SK-MEL-5 (cell line): Measurements from ENCODE around the gene AKAP14. TPM values are rescaled to one million over a fixed set of nuclear protein-coding genes. Genes with fewer than 3 reads are reported as not detected.
"Not testable (repeated sequence)": the region's sequence is repeated elsewhere in the genome, so short reads cannot be mapped to it uniquely, and the experiment has no call there.

Source experiments
- DNase-seq: peaks from one replicate; pipeline ENCODE4 v3.0.0-alpha.2; 2016; ENCODE audit warnings: low read depth, low spot score
- in situ Hi-C: cut with HindIII; loops from 2 replicates; pipeline ENCODE4 v1.10.0; 2016; ENCODE audit warnings: low sequenced_read_pairs, high pct_unique_total_duplicates, low pct_unique_long_range_greater_than_20kb
- total RNA-seq: library from RNA; depleted of rRNA; stranded (reverse); fragments of >200 nt; shearing (Covaris generic); gene quantifications from 2 replicates; pipeline ENCODE4 v1.2.3, GENCODE V29; 2014

AKAP14 gene
- total RNA-seq, 1 experiment from 2014 or later: not detected

GRCh38 chrX:119916310-119916709, 20.6 kb downstream of the AKAP14 start:
- in situ Hi-C loops: no loop called here
- DNase-seq: no peak

- in situ Hi-C loops: no loop called here
Measured at GRCh38 chrX:119917877-119918276, 22.2 kb downstream of the AKAP14 start.

GRCh38 chrX:119919835-119920585, 24.3 kb downstream of the AKAP14 start:
- no peak for DNase-seq
- in situ Hi-C loops: no loop called here

More at GRCh38 chrX:119917877-119918276, 22.2 kb downstream of the AKAP14 start:
- no peak for DNase-seq

DNA sequence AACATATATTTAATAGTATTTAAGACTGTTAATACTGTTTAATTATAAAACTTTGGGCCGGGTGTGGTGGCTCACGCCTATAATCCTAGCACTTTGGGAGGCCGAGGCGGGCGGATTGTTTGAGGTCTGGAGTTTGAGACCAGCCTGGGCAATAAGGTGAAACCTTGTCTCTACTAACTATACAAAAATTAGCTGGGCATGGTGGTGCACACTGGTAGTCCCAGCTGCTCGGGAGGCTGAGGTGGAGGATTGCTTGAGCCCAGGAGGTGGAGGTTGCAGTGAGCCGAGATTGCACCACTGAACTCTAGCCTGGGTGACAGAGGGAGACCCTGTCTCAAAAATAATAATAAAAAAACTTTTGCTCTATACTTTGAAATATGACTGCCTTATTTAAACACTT, 26.7 kb downstream of the AKAP14 start:
- DNase-seq, in situ Hi-C loops: not testable (repeated sequence)

GRCh38 chrX:119935215-119935874, 39.7 kb downstream of the AKAP14 start:
- no peak for DNase-seq
- in situ Hi-C loops: no loop called here

DNA sequence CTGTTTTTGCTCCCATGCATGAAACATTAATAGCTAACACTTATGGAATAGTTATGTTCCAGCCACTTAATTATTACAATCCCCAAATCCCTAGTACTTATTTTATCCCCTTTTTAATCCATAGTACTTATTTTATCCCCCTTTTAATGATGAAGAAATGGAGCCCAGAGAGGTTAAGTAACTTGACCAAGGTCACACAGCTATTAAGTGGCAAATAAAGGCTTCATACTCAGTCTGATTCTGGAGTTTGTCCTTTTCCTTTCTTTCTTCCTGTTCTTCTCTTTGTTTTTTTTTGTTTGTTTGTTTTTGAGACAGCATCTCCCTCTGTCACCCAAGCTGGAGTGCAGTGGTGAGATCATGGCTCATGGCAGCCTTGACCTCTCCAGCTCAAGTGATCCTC, 45.6 kb downstream of the AKAP14 start:
- DNase-seq: no peak
- in situ Hi-C loops: no loop called here

- in situ Hi-C loops: no loop called here
Measured at GRCh38 chrX:119942173-119942819, 46.6 kb downstream of the AKAP14 start.

DNA sequence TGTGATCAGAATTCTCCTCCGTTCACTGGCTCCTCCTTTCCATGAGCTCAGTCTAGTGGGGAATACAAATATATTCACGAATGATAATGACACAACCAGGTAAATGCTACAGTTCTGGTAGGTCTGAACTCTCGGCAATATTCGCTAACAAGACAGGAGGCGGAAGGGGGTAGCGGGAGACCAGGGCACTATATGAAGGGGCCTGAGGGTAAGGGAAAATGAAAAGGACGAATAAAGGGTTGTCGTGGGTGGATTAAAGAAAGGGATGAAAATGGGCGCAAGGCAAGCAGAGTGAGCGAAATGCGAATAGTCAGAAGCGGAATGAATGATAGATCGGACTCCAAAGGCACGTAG, 47.1 kb downstream of the AKAP14 start:
- in situ Hi-C loops: no loop called here
- DNase-seq: peak; percentile 0

More at GRCh38 chrX:119942173-119942819, 46.6 kb downstream of the AKAP14 start:
- no peak for DNase-seq

DNA sequence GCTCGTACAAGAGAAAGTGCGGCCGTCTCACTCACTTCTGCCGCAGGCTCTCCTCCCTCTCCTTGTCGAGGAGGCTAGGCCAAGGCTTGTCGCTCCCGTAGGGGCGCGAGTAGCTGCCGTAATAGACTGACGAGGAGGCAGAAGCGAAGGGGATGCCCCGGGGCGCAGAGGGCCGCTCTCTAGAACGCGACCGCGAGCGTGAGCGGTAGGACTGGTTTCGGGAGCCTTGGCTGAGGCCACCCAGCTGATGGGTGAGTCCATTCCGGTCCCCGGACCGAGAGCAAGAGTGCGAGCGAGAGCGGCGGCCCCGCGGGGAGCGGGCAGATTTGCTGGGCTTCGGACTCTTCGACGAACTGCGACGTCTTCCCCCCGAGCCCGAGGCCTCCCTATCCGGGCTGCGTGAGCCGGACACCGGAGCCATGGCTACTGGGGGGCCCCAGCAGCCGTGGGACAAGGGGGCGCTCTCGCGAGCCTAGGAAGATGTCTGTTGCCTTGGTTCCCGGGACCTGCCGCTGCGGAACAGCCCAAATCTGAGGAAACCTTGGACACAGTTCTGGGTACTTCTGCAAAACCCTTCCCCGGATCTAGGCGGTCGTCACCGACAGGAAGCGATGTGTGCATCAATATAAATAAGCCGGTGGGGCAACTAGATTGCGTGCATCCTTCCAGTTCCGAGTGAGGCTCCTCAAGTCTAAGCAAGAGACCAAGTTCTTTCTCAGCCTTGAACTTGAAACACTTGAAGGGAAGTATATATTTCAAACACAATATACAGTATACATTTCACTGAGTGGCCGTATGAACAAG, 47.7 kb downstream of the AKAP14 start, which contains the start of gene NKAP:
Gene NKAP (minus strand): TSS at position 567 of the 804 bp plus-strand sequence. CDS start 146 bp downstream, at position 421.
- peak; percentile 88 for DNase-seq
- in situ Hi-C loops: no loop called here

DNA sequence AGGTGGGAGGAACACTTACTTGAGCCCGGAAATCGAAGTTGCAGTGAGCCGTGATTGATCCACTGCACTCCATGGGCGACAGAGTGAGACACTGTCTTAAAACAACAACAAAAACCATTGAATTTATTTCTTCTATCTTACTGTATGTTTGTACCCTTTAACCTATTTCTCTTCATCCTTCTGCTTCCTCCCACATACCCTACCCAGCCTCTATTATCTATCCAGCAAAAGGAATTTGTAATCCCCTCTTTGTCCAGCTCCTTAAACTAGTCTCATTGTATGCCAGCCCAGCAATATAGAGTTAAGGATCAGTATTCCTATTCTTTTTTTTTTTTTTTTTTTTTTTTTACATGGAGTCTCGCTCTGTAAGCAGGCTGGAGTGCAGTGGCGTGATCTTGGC, 49.8 kb downstream of the AKAP14 start:
- no peak for DNase-seq
- in situ Hi-C loops: no loop called here

- in situ Hi-C loops: no loop called here
Measured at GRCh38 chrX:119948381-119948780, 52.7 kb downstream of the AKAP14 start.

DNA sequence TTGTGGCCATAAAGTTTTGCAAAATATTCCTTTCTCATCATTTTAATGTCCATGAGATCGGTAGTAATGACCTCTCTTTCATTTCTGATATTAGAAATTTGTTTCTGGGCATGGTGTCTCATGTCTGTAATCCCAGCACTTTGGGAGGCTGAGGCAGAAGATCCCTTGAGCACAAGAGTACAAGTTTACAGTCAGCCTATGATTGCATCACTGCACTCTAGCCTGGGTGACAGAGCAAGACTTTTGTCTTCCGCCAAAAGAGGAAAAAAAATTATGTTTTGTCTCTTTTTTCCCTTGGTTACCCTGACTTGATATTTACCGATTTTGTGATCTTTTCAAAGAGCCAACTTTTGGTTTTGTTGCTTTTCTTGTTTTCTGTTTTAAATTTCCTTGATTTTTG, 58.7 kb downstream of the AKAP14 start:
- no peak for DNase-seq
- in situ Hi-C loops: no loop called here

More at GRCh38 chrX:119948381-119948780, 52.7 kb downstream of the AKAP14 start:
- peak; percentile 13 for DNase-seq

DNA sequence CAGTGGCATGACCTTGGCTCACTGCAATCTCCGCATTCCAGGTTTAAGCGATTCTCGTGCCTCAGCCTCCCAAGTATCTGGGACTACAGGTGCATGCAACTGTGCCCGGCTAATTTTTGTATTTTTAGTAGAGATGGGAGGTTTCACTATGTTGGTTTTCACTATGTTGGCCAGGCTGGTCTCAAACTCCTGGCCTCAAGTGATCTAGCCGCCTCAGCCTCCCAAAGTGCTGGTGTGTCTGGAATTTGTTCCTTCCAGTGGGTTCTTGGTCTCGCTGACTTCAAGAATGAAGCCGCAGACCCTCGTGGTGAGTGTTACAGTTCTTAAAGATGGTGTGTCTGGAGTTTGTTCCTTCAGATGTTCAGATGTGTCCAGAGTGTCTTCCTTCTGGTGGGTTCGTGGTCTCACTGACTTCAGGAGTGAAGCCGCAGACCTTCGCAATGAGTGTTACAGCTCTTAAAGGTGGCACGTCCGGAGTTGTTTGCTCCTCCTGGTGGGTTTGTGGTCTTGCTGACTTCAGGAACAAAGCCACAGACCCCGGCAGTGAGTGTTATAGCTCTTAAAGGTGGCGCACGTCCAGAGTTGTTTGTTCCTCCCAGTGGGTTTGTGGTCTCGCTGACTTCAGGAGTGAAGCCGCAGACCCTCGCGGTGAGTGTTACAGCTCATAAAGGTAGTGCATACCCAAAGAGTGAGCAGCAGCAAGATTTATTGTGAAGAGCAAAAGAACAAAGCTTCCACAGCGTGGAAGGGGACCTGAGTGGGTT, 60.3 kb downstream of the AKAP14 start:
- in situ Hi-C loops: not testable (repeated sequence)

DNA sequence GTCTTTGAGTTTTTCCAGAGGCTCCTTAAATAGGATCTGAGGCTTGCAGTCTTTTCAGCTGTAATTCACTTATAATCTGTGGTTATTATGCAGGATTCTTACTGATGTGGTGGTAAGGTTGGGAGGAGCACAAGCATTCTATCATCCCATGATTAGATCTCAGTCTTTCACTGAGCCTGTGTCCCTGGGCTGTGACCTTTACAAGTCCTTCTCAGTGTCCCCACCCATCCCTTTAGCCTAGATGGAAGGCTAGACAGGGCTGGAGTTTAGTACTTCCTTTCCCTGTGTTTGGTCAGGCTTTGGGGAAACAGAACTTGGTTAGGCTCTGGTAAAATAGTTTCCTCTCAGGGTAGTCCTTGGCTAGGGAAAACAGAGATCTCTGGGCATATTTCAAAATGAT, 64.9 kb downstream of the AKAP14 start:
- in situ Hi-C loops: no loop called here
- no peak for DNase-seq

More for the DNA sequence above, 60.3 kb downstream of the AKAP14 start:
- not testable (repeated sequence) for DNase-seq

DNA sequence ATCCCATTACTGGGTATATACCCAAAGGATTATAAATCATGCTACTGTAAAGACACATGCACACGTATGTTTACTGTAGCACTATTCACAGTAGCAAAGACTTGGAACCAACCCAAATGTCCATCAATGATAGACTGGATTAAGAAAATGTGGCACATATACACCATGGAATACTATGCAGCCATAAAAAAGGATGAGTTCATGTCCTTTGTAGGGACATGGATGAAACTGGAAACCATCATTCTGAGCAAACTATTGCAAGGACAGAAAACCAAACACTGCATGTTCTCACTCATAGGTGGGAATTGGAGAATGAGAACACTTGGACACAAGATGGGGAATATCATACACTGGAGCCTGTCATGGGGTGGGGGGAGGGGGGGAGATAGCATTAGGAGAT, 71.1 kb downstream of the AKAP14 start:
- in situ Hi-C loops, DNase-seq: not testable (repeated sequence)
